GM06990 (cell line): ENCODE measurements around the gene TMED4.

Experiments
- DNase-seq: peaks from one replicate; pipeline ENCODE4 v3.0.0-alpha.2; 2011; ENCODE audit not compliant: insufficient read length; ENCODE audit errors: extremely low read depth
- H3K27me3 ChIP-seq: replicated peaks from 2 replicates; pipeline ENCODE4 v1.6.0; 2011; ENCODE audit warnings: low read length; ENCODE audit not compliant: control insufficient read depth, insufficient read depth
- H3K36me3 ChIP-seq: 2 replicates; pipeline ENCODE4 v1.5.1; 2011; ENCODE audit warnings: low read length; ENCODE audit not compliant: control insufficient read depth, insufficient read depth
- H3K4me3 ChIP-seq: replicated peaks from 2 replicates; pipeline ENCODE4 v1.5.1; 2011; ENCODE audit warnings: low read depth, mild to moderate bottlenecking, control low read depth, low read length
- TF ChIP-seq, protein P1 (sequence below): IDR thresholded peaks from 2 replicates; pipeline ENCODE4 v1.5.1; 2011; ENCODE audit warnings: low read length, control low read depth, mild to moderate bottlenecking, inconsistent platforms; ENCODE audit not compliant: insufficient read depth, poor library complexity, severe bottlenecking

TMED4 gene

DNA sequence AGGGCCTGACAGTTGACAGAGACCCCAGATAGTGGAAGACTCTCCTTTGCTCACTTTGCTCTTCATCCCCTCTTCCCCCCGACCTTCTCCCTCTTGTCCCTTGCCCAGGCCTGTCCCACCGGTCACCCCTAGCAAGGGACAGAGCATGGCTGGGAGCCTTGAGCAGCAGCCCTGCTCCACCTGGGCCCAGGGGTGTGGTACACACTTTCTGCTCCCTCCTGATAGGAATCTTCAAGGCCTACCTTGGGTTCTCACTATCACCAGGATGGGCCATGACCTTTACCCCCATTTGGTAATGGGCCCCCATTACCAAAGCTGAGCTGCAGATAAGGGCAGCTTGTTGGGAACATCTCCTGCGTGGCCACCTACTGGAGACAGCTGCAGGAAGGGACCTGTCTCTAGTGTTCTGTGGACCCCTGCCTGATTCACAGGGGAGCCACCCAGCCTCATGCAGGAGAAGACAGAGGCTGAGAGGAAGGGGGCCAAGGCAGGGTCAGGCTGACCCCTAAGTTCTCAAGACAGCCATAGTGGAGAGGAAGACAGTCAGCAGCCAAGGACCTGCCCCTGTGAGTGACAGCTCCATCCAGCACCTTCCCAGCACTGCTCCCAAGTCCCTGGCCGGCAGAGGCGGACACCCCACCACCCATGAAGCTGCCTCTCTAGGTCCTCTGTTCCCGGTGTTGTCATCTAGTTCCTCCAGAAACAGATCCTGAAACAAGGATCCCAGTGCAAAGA lies 40.0 kb downstream of the TMED4 start:
- no peak for DNase-seq
- Histone ChIP-seq H3K4me3 (no peak overlapping the region), H3K27me3 (no peaks in the 10 kb centered on the region; the same call in 1 of the 2 replicates), H3K36me3 (no peaks in the 10 kb centered on the region)
- TF ChIP-seq, protein P1, sequence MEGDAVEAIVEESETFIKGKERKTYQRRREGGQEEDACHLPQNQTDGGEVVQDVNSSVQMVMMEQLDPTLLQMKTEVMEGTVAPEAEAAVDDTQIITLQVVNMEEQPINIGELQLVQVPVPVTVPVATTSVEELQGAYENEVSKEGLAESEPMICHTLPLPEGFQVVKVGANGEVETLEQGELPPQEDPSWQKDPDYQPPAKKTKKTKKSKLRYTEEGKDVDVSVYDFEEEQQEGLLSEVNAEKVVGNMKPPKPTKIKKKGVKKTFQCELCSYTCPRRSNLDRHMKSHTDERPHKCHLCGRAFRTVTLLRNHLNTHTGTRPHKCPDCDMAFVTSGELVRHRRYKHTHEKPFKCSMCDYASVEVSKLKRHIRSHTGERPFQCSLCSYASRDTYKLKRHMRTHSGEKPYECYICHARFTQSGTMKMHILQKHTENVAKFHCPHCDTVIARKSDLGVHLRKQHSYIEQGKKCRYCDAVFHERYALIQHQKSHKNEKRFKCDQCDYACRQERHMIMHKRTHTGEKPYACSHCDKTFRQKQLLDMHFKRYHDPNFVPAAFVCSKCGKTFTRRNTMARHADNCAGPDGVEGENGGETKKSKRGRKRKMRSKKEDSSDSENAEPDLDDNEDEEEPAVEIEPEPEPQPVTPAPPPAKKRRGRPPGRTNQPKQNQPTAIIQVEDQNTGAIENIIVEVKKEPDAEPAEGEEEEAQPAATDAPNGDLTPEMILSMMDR = no peak

DNA sequence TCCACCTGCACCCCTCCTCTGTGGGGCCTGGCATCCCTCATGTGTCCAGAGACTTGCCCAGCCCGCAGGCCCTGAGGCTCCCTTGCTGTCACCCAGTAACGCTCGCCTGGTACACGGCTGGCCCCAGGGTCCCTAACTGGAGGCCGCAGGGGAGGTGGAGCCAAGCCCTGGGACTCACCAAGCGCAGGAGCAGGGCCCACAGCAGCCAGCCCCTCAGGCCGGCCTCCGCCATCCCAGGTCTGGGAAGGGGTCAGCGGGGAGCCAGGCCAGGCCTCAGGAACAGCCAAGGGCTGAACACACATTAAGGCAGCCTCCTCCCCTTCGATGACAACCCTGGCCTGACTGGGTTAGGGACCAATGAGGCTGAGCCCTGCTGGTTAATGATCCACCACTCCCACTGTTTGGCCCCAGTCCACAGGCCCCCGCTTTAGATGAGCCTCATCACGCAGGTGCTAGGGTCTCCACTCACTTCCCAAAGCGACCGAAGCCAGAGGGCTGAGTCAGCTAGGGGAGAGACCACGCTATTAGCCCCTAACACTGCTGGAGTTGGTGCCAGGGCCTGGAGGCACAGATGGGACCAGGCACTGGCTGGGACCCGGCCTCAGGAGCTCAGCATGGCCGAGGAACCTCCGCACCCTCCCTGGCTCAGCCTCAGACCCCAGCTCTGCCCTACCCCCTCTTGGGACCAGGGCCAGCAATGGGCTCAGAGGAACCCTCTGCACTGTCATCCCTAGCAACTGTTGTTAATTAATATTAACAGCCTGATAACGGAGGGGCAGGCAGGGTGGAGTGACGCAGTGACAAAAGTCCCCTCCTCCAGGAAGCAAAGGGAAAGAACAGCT lies 40.8 kb downstream of the TMED4 start, which contains the start of gene NPC1L1:
TSS of gene NPC1L1 (minus strand) at position 303 of the 842 bp plus-strand sequence. CDS start at position 232, 71 bp downstream.
- H3K27me3 ChIP-seq = no peaks in the 10 kb centered on the region; the same call in 1 of the 2 replicates
- no peak within 1 kb of the TSS for H3K4me3 ChIP-seq
- DNase-seq = no peak
- no peaks in the 10 kb centered on the region for H3K36me3 ChIP-seq
- TF ChIP-seq, protein P1 = no peak

DNA sequence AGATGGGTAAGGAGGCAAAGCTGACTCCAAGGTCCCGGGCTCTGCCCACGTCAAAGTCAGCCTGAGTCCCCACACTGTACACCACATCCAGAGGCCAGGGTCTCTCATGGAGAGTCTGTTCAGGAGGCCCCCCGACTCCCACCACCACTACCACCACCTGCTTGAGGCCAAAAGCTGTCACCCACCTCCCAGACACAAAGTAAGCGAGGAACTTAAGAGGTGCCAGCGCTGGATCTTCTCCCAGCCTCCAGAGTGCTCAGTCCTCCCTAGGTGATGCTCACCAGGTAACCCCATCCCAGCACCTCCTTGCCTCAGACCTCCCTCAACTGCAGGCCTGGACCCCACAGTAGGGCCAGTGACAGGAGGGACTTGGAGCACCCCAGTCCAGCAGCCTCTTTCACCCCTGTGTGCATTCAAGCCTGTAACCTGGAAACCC lies 41.4 kb downstream of the TMED4 start:
- TF ChIP-seq, protein P1 = no peak
- H3K4me3 ChIP-seq = no peak overlapping the region
- H3K36me3 ChIP-seq = no peaks in the 10 kb centered on the region
- no peak for DNase-seq
- no peaks in the 10 kb centered on the region; the same call in 1 of the 2 replicates for H3K27me3 ChIP-seq

DNA sequence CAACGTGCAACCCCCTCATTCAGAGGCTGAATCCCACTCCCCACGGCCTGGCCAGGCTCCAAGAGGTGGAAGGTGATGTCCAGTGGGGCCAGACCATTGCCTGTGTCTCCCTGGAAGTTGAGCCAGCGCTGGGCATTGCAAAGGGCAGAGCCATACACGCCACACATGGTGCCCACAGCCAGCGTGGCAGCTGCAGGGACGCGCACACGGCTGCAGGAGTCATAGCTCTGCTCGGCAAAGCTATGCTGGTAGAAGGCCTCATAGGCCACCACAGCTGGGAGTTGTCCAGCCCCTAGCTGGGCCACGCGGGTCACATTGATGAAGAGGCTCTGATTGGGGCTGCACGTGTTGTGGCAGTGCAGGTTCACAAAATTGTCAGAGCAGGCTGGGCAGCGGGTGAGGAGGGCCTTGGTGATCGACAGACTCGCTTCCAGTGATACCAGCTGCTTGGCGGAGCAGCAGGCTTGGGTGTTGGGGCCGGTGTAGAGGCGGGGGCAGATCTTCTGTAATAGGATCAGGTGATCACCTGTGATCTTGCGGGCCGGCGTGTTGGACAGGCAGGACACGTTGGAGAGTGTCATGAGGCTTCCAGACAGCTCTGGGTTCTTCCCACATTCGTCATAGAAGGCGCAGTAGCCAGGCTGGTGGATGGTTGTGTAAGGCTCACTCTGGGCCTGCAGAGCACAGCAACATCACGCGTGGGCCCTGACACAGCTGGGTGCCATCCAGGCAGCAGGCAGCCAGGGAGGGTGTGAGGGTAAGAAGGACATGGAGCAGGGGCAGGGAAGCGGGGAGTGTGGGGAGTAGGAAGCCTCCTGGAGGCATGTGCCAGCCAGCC lies 42.1 kb downstream of the TMED4 start:
- no peak for DNase-seq
- H3K4me3 ChIP-seq = no peak overlapping the region
- TF ChIP-seq, protein P1 = no peak

More for the DNA sequence above, 42.1 kb downstream of the TMED4 start:
- no peaks in the 10 kb centered on the region; the same call in 1 of the 2 replicates for H3K27me3 ChIP-seq
- no peaks in the 10 kb centered on the region for H3K36me3 ChIP-seq
